Measurements from ENCODE around the gene PPP1R9B.

The PPP1R9B gene, protein sequence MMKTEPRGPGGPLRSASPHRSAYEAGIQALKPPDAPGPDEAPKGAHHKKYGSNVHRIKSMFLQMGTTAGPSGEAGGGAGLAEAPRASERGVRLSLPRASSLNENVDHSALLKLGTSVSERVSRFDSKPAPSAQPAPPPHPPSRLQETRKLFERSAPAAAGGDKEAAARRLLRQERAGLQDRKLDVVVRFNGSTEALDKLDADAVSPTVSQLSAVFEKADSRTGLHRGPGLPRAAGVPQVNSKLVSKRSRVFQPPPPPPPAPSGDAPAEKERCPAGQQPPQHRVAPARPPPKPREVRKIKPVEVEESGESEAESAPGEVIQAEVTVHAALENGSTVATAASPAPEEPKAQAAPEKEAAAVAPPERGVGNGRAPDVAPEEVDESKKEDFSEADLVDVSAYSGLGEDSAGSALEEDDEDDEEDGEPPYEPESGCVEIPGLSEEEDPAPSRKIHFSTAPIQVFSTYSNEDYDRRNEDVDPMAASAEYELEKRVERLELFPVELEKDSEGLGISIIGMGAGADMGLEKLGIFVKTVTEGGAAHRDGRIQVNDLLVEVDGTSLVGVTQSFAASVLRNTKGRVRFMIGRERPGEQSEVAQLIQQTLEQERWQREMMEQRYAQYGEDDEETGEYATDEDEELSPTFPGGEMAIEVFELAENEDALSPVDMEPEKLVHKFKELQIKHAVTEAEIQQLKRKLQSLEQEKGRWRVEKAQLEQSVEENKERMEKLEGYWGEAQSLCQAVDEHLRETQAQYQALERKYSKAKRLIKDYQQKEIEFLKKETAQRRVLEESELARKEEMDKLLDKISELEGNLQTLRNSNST

DNA sequence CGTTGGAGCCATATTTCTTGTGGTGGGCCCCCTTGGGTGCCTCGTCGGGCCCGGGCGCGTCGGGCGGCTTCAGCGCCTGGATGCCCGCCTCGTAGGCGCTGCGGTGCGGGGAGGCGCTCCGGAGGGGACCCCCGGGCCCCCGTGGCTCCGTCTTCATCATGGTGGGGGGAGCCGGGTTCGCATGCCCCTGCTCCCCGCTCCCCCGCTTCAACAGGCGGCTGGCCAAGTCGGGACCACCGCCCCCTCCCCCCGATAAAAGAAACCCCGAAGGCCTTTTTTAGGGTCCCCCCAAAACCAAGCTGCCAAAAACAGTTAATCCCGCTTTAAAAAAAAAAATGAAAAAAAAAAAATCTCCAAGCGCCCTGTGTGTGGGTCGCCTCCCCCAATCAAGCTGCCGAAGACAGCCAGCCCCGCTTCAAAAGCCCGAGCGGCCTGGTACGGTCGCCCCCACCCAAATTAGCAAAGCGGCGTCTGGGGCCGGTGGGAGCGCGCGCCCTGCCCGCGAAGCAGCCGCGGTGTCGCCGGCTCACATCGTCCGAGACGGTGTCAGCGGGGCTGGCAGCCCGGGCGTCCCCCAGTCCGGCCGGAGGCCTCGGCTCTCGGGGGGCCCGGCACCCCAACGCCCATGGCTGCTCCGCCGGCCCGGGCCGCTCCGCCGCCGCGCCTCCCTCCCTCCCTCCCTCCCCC, at the start of gene PPP1R9B:
TSS of gene PPP1R9B (minus strand) at position 324 of the 687 bp plus-strand sequence. CDS start at position 160, 164 bp downstream.
- DNase-seq (ENCODE audit: low read depth), result no peak

GRCh38 chr17:50199803-50200456, 49.5 kb upstream of the PPP1R9B start:
- peak; percentile 97 for DNase-seq (ENCODE audit: low read depth)

DNA sequence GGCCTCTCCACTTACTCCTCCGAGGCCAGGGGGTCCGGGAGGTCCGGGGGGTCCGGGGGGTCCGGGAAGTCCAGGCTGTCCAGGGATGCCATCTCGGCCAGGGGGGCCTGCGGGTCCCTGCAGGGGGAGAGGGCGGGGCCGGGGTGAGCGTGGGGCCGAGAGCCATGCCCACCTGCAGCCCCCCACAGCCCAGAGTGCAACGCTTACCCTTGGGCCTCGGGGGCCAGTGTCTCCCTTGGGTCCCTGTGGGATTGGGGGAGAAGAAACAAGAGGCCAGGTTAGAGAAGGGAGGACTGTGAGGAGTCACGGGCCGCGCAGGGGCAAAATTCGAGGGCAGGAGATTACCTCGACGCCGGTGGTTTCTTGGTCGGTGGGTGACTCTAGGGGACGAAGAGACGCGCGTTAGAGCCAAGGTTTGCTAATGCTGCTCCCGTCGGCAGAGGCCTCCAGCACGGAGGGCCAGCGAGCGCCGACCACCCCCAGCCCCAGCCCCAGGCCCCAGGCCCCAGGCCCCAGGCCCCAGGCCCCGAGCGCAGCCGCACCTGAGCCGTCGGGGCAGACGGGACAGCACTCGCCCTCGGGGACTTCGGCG, 48.8 kb upstream of the PPP1R9B start:
- no peak for DNase-seq (ENCODE audit: low read depth)

DNA sequence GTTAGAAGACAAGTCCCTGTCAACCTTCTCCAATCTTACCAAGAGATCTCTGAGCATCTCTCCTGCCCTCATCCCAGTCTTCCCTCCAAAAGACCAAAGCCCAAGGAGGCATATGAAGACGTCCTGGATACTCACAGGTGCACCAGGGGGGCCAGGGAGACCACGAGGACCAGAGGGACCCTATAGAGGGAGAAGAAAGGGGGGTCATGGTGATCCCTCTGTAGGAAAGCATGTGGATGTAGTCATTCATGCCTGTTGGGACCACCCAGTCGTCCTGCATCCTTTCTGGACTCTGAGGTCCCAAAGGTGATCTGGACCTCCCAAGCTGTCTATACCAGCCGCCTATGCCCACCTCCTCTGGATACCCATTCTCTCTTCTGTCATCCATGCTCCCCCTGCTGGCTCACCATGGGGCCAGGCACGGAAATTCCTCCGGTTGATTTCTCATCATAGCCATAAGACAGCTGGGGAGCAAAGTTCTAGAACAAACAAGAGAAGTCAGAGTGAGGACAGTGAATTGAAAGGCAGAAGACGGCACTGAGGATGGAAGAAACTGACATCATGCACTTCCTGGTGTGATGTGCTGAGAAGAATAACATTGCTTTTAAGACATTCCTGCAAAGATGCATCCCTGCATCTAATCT, 47.7 kb upstream of the PPP1R9B start:
- DNase-seq (ENCODE audit: low read depth), result no peak

DNA sequence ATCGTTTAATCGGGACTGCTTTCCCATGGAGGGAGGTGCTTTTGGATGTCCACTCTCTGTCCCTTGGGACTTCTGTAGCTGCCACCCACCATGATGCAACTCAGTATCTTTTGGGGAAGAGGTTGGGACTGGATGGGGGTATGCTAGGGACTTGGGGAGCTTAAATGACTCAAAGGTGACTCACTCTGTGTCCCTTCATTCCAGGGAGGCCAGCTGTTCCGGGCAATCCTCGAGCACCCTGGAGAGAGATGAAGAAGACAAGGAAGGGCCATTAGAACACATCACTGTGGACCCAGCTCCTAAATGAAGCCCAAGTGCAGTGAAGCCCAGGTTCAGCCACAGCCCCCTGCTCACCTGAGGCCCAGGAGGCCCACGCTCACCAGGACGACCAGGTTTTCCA, 46.3 kb upstream of the PPP1R9B start:
- DNase-seq (ENCODE audit: low read depth), result no peak

GRCh38 chr17:50196036-50196435, 45.6 kb upstream of the PPP1R9B start:
- DNase-seq (ENCODE audit: low read depth), result no peak

GRCh38 chr17:50194934-50195865, 44.7 kb upstream of the PPP1R9B start:
- DNase-seq (ENCODE audit: low read depth), result no peak

DNA sequence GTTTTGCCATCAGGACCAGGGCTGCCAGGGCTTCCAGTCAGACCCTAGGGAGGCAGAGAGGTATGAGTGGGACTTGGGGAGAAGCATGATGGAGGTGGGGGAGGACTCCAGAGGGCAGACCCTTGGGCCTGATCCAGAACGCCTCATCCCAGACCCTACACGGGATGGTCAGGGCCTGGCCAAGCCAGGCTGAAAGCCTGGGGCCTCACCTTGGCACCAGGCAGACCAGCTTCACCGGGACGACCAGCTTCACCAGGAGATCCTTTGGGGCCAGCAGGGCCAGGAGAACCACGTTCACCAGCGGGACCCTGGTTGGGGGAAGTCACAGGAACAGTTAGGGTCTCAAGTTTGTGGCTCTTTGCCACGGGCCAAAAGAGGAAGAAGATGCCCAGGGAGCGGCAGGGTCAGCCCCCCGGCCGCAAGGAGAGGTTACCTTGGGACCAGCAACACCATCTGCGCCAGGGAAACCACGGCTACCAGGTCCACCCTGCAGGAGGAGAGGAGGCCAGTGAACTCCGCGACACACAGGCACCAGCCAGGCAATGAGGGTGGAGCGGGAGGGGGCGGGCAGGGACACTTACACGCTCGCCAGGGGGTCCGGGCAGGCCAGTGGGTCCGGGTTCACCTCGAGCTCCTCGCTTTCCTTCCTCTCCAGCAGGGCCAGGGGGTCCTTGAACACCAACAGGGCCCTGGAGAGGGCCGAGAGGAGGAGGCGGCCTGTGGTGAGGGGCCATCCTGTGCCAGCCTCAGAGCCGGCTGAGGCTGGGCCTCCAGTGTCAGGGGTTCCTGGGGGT, 43.9 kb upstream of the PPP1R9B start:
- DNase-seq (ENCODE audit: low read depth), result no peak

GRCh38 chr17:50192618-50193291, 42.3 kb upstream of the PPP1R9B start:
- DNase-seq (ENCODE audit: low read depth), result no peak

GRCh38 chr17:50192144-50192617, 41.7 kb upstream of the PPP1R9B start:
- no peak for DNase-seq (ENCODE audit: low read depth)

- no peak for DNase-seq (ENCODE audit: low read depth)
Measured at GRCh38 chr17:50191359-50192143, 41.1 kb upstream of the PPP1R9B start.

DNA sequence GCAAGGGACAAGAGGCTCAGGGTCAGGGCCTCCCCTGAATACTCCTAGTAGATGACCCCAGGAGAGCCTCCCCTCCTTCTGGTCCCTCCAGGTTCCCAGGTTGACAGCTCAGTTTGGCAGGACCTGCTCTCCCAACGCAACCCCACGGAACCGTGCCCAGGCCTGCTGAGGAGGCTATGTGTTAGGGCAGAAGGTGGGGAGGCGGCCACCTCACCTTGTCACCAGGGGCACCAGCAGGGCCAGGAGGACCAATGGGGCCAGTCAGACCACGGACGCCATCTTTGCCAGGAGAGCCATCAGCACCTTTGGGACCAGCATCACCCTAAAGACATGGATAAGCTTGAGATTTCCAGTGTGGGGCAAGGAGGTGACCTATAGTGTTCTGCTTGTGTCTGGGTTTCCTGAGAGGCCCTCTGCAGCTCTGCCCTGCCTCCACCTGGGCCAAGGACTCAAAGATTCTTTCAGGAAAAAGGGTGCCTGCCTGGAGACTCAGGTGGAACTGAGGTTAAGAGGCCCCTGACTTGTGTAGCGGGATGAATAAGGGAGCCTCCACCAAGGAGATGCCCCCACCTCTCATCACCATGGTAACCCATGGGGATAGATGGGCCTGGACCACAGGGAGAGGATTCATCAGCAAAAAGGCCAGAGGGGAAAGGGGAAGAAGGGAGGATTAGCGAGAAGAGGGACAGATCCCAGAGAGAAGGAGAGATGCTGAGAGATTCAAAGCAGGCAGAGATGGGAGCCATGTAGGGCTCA, 40.3 kb upstream of the PPP1R9B start:
- DNase-seq (ENCODE audit: low read depth), result no peak

DNA sequence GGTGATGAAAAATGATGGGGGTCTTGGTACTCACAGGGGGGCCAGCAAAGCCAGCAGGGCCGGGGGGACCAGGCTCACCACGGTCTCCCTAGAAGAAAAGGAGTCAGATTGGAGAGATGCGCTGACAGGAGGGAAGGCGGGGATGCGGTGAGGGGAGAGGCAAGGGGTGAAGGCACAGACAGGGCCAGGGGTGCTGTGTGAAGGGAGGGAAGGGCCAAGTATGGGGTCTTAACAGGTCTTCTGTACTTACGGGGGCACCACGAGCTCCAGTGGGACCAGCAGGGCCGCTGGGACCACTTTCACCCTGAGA, 39.8 kb upstream of the PPP1R9B start:
- no peak for DNase-seq (ENCODE audit: low read depth)

DNA sequence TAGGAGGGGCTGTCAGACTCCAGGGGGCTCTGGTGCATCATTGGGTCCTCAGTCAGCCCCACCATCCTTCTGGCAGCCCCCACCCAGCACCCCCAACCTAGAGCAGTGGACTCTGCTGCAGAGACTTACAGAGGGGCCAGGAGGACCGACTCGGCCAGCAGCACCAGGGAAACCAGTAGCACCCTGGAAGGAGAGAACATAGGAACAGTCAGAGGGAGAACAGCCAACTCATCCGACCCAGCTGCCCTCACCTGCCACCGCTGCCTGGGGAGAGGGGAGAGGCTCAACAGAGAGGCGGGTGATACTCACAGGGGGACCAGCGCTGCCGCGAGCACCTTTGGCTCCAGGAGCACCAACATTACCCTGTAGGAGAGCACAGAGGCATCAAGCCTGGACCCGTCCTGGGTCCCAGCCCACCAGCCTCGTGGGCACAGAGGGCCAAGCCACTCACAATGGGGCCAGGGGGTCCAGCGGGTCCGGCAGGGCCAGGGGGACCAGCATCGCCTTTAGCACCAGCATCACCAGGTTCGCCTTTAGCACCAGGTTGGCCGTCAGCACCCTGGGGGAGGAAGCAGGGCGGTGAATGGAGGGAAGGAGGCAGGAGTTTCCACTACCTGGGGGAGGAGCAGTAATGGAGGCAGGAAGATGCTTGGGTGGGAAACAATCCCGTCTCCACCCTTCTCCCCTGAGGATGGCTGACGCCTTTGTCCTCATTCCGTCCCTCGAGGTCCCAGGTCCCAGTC, 39.2 kb upstream of the PPP1R9B start:
- DNase-seq (ENCODE audit: low read depth), result no peak

DNA sequence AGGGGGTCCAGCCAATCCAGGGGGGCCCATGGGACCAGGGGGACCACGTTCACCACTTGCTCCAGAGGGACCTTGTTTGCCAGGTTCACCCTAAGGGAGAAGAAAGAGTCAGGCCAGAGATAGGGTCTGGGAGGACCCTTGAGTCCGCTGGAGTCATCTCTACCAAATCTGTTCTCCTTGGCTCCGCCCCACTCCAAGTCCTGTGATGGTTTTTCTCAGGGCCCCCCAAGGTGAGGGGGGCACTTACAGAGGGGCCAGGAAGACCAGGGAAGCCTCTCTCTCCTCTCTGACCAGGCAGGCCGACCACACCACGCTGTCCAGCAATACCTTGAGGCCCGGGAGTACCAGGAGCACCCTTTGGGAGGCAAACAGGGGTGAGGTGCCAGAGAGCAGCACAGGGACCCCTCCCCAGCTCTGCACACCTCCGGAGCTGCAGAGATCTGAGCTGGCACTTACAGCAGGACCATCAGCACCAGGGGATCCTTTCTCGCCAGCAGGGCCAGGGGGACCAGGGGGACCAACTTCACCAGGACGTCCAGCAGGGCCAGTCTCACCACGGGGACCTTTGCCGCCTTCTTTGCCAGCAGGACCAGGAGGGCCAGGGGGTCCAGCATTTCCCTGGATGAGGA, 38.6 kb upstream of the PPP1R9B start:
- DNase-seq (ENCODE audit: low read depth), result no peak

DNA sequence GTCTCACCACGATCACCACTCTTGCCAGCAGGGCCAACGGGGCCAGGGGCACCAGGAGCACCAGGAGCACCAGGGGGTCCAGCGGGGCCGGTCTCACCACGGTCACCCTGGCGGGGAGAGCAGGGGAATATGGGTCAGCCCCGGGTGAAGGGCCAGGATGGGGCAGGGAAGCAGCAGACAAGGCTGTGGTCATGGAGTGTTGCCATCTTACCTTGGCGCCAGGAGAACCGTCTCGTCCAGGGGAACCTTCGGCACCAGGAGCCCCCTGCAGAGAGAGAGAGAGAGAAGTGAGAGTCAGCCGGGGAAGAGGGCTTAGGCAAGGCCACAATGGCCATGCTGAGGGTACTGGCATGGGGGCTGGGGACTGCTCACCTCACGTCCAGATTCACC, 38.0 kb upstream of the PPP1R9B start:
- no peak for DNase-seq (ENCODE audit: low read depth)

Measured in stromal cell of bone marrow (primary cell).